ENCODE results near the gene MAP3K3. TPM values are rescaled to one million over a fixed set of nuclear protein-coding genes. Genes with fewer than 3 reads are reported as not detected.
A peak's percentile ranks its signal among the peaks of the same experiment; 100 is the strongest.

The MAP3K3 gene
- total RNA-seq, 2 experiments from 2014 or later = 75.8 to 78.1 TPM

- ChIA-PET POLR2A (interaction anchor here (0.9 to 18.5 kb wide), 17 partner anchors 5 to 803 kb away, joined by 3 to 844 read pairs (median 5); partner anchors contain the start of genes CCDC47, CEP95, DDX42 and DDX5), CTCF (interaction anchor here (0.6 to 1.3 kb wide), 3 partner anchors 36 to 71 kb away, joined by 3 to 5 read pairs (median 4); partner anchors contain the start of genes CCDC47, DDX42 and STRADA)
- no peak for ATAC-seq (ENCODE audit: poor library complexity)
Measured at GRCh38 chr17:63703029-63703428, 80.8 kb downstream of the MAP3K3 start.

GRCh38 chr17:63703556-63704258 is 81.5 kb downstream of the MAP3K3 start:
- peaks cover 16% of the 10 kb centered on the region for H3K36me3 ChIP-seq (ENCODE audit: insufficient read depth, low read length)
- Mint-ChIP-seq H3K4me1 (ENCODE audit: low read depth) (peaks cover 75% of the 10 kb centered on the region), H3K27me3 (no peaks in the 10 kb centered on the region), H3K27ac (peak overlapping the region; percentile 100), H3K36me3 (ENCODE audit: low read depth) (peaks cover 51% of the 10 kb centered on the region), H3K9me3 (no peaks in the 10 kb centered on the region), H3K4me3 (peak overlapping the region; percentile 97)
- peaks cover 82% of the 10 kb centered on the region for H3K4me1 ChIP-seq (ENCODE audit: insufficient read depth, low read length)
- POLR2A ChIA-PET = interaction anchor here (0.7 to 18.5 kb wide), 9 partner anchors 6 to 316 kb away, joined by 3 to 844 read pairs (median 14); partner anchors contain the start of genes CCDC47, DDX42, ICAM2 and LIMD2
- DNase-seq (no peak), ATAC-seq (ENCODE audit: poor library complexity) (no peak)
- H3K27me3 ChIP-seq (ENCODE audit: control insufficient read depth in 1 of 2, insufficient read depth in 2 of 2, low read length in 2 of 2) = no peaks in the 10 kb centered on the region
- CTCF ChIA-PET = no interaction called here
- intact Hi-C loops (cut with DNase I, micrococcal nuclease) = loop anchor here in 1 of 2 experiments (2.0 to 5.0 kb wide), 2 partner anchors 69 to 804 kb away; partner anchors contain the start of genes CCDC47, CEP95 and DDX5
- no peak for TF ChIP-seq CTCF (IDR thresholded peaks at IDR 0.05)
- peak overlapping the region in 1 of 2 donors; percentile 89 for H3K27ac ChIP-seq (ENCODE audit: low read depth in 1 of 2, low read length in 2 of 2)
- H3K9me3 ChIP-seq (ENCODE audit: control insufficient read depth in 1 of 2, insufficient read depth in 1 of 2, low read length in 2 of 2) = no peaks in the 10 kb centered on the region
- peak overlapping the region; percentile 90 for H3K4me3 ChIP-seq (ENCODE audit: low read length)

More at GRCh38 chr17:63703029-63703428, 80.8 kb downstream of the MAP3K3 start:
- no peak for TF ChIP-seq CTCF (IDR thresholded peaks at IDR 0.05)
- Histone ChIP-seq H3K27me3 (ENCODE audit: control insufficient read depth in 1 of 2, insufficient read depth in 2 of 2, low read length in 2 of 2) (no peaks in the 10 kb centered on the region), H3K9me3 (ENCODE audit: control insufficient read depth in 1 of 2, insufficient read depth in 1 of 2, low read length in 2 of 2) (no peaks in the 10 kb centered on the region), H3K4me1 (ENCODE audit: insufficient read depth, low read length) (peaks cover 80% of the 10 kb centered on the region), H3K4me3 (ENCODE audit: low read length) (peak overlapping the region; percentile 90), H3K36me3 (ENCODE audit: insufficient read depth, low read length) (peaks cover 23% of the 10 kb centered on the region), H3K27ac (ENCODE audit: low read depth in 1 of 2, low read length in 2 of 2) (peak overlapping the region; percentile 55 to 89)
- intact Hi-C loops (cut with DNase I, micrococcal nuclease) = loop anchor here in 1 of 2 experiments (2.0 to 5.0 kb wide), 2 partner anchors 70 to 804 kb away; partner anchors contain the start of genes CCDC47, CEP95 and DDX5
- H3K4me1 Mint-ChIP-seq (ENCODE audit: low read depth) = peaks cover 70% of the 10 kb centered on the region
- H3K36me3 Mint-ChIP-seq (ENCODE audit: low read depth) = peaks cover 58% of the 10 kb centered on the region
- H3K4me3 Mint-ChIP-seq = peak overlapping the region; percentile 97
- no peak for DNase-seq
- peaks cover 2% of the 10 kb centered on the region for H3K27me3 Mint-ChIP-seq
- peak overlapping the region; percentile 100 for H3K27ac Mint-ChIP-seq
- no peaks in the 10 kb centered on the region for H3K9me3 Mint-ChIP-seq

- DNase-seq (no peak), ATAC-seq (ENCODE audit: poor library complexity) (no peak)
- Histone ChIP-seq H3K36me3 (ENCODE audit: insufficient read depth, low read length) (peaks cover 11% of the 10 kb centered on the region), H3K4me1 (ENCODE audit: insufficient read depth, low read length) (peaks cover 88% of the 10 kb centered on the region), H3K4me3 (ENCODE audit: low read length) (no peak overlapping the region), H3K27me3 (ENCODE audit: control insufficient read depth in 1 of 2, insufficient read depth in 2 of 2, low read length in 2 of 2) (no peaks in the 10 kb centered on the region), H3K27ac (ENCODE audit: low read depth in 1 of 2, low read length in 2 of 2) (peak overlapping the region in 1 of 2 donors; percentile 89), H3K9me3 (ENCODE audit: control insufficient read depth in 1 of 2, insufficient read depth in 1 of 2, low read length in 2 of 2) (no peaks in the 10 kb centered on the region)
- H3K4me3 Mint-ChIP-seq = peak overlapping the region; percentile 97
- no peaks in the 10 kb centered on the region for H3K9me3 Mint-ChIP-seq
- H3K4me1 Mint-ChIP-seq (ENCODE audit: low read depth) = peaks cover 80% of the 10 kb centered on the region
- H3K27ac Mint-ChIP-seq = peak overlapping the region; percentile 100
- POLR2A ChIA-PET = interaction anchor here (0.7 to 18.5 kb wide), 5 partner anchors 5 to 83 kb away, joined by 3 to 844 read pairs (median 276); partner anchors contain the start of genes CCDC47, DDX42 and LIMD2
- H3K36me3 Mint-ChIP-seq (ENCODE audit: low read depth) = peaks cover 48% of the 10 kb centered on the region
- intact Hi-C loops (cut with DNase I, micrococcal nuclease) = loop anchor here in 1 of 2 experiments (5.0 kb wide), 1 partner anchor 803 kb away; the partner anchor contains the start of genes CEP95 and DDX5
- CTCF ChIA-PET = no interaction called here
- no peaks in the 10 kb centered on the region for H3K27me3 Mint-ChIP-seq
- no peak for TF ChIP-seq CTCF (IDR thresholded peaks at IDR 0.05)
Measured at GRCh38 chr17:63704259-63704576, 82.0 kb downstream of the MAP3K3 start.

Data from CD4-positive, alpha-beta T cell (primary cell).